ENCODE data around the gene ARHGEF18. TPM values are rescaled to one million over a fixed set of nuclear protein-coding genes. Genes with fewer than 3 reads are reported as not detected.
A peak's percentile ranks its signal among the peaks of the same experiment; 100 is the strongest.

ARHGEF18 gene
- total and polyA plus RNA-seq, 2 of the 13 experiments (the other 11 are each of a cell fraction or from before 2014, with no cell fraction given), result 4.2 to 17.5 TPM

GRCh38 chr19:7340959-7341837 lies 7.5 kb upstream of the ARHGEF18 start (continued):
- 0 out of 2 replicates have a peak, but pooled peaks have one; percentile 48 for TF ChIP-seq GATAD1 (CRISPR knock-in tag; IDR thresholded peaks at IDR 0.05)
- peak; percentile 23; the same call in 1 of the 2 replicates for TF ChIP-seq FOSL2 (CRISPR knock-in tag; IDR thresholded peaks at IDR 0.05)
- 0 out of 2 replicates have a peak, but pooled peaks have one; percentile 16 for TF ChIP-seq ZFY (CRISPR knock-in tag; IDR thresholded peaks at IDR 0.05)
- TF ChIP-seq THAP9 (CRISPR knock-in tag; IDR thresholded peaks at IDR 0.05; ENCODE audit: borderline replicate concordance), result 0 out of 2 replicates have a peak, but pooled peaks have one; percentile 37
- TF ChIP-seq ZGPAT (CRISPR knock-in tag; IDR thresholded peaks at IDR 0.05), result peak; percentile 53; the same call in 1 of the 2 replicates
- TF ChIP-seq HOXA5 (CRISPR knock-in tag; IDR thresholded peaks at IDR 0.05), result 0 out of 2 replicates have a peak, but pooled peaks have one; percentile 27
- 0 out of 2 replicates have a peak, but pooled peaks have one; percentile 22 for TF ChIP-seq MEIS2 (CRISPR knock-in tag; IDR thresholded peaks at IDR 0.05)
- TF ChIP-seq ZBTB4 (CRISPR knock-in tag; IDR thresholded peaks at IDR 0.05; ENCODE audit: borderline replicate concordance), result 0 out of 2 replicates have a peak, but pooled peaks have one; percentile 21
- 0 out of 2 replicates have a peak, but pooled peaks have one; percentile 43 for TF ChIP-seq ZNF512 (CRISPR knock-in tag; IDR thresholded peaks at IDR 0.05)
- peak; percentile 70; the same call in 1 of the 2 replicates for TF ChIP-seq ZMYM2 (CRISPR knock-in tag; IDR thresholded peaks at IDR 0.05)
- 0 out of 2 replicates have a peak, but pooled peaks have one; percentile 36 for TF ChIP-seq ZNF800 (CRISPR knock-in tag; IDR thresholded peaks at IDR 0.05)
- peak; percentile 68; the same call in 1 of the 2 replicates for TF ChIP-seq KDM2A (CRISPR knock-in tag; IDR thresholded peaks at IDR 0.05; ENCODE audit: borderline replicate concordance, low read depth)
- peak; percentile 30; the same call in 1 of the 2 replicates for TF ChIP-seq FOXJ3 (CRISPR knock-in tag; IDR thresholded peaks at IDR 0.05; ENCODE audit: borderline replicate concordance)

All from HepG2 (cell line).